ENCODE measurements around the gene CNOT9. TPM values are rescaled to one million over a fixed set of nuclear protein-coding genes. Genes with fewer than 3 reads are reported as not detected.
"Not testable (repeated sequence)": the region's sequence is repeated elsewhere in the genome, so short reads cannot be mapped to it uniquely, and the experiment has no call there.

The CNOT9 gene, protein sequence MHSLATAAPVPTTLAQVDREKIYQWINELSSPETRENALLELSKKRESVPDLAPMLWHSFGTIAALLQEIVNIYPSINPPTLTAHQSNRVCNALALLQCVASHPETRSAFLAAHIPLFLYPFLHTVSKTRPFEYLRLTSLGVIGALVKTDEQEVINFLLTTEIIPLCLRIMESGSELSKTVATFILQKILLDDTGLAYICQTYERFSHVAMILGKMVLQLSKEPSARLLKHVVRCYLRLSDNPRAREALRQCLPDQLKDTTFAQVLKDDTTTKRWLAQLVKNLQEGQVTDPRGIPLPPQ
- total RNA-seq, result 10 to 100 TPM; 14.6 to 36.7 (median 31.3) TPM

DNA sequence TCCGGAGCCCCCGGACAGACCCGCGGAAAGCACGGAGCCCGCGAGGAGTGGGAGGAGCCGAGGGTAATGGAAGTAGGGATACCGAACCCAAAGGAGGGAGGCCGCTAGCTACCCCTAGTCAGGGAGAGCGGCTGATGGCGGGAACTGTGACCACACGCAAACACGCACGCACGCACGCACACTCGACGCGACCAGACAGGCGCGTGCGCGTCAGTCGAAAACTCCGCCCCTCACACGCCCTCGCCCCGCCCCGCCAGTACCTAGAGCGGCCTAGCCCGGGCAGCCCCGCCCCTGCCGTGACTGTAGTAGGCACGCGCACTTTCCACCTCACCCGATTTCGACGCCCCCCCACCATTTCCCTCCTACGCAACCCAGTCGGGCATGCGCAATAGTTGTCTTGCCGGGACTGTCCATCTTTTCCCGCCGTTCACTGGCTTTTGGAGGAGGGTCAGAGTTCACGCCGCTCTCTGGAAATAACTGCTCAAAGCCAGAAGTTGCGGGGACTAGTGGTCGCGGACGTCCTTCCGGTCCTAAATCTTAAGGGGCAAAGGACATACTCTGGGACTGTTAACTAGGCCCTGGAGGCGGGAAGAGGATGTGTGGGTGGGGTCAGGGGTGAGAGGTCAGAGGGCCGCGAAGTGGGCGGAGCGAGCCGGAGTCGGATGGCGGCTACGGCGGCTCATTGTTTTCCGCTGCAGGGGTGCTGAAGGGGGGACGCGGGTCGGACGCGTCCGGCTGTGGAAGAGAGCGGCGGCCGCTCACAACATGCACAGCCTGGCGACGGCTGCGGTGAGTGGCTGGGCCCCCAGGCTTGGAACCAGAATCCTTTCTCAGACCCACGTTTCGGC lies at the start of gene CNOT9, which contains the start of gene USP37:
TSS of gene CNOT9 (plus strand) at position 650 of the 848 bp plus-strand sequence. CDS start at position 766, 116 bp downstream.
TSS of gene USP37 (minus strand) at position 162 of the 848 bp plus-strand sequence. CDS start 9,698 bp downstream, outside the sequence.
- intact Hi-C loops (cut with DNase I; ENCODE audit: low total_unique reads) (no loop called here), in situ Hi-C loops (cut with MboI; ENCODE audit: low pct_ligation_motif_present in 1 of 4, low pct_unique_long_range_greater_than_20kb in 1 of 4, low sequenced_read_pairs in 3 of 4) (no loop called here)
- WGBS, 2 donors (ENCODE audit: low coverage in 1 of 2), result 0% methylated on average over 51 of the region's 77 CpGs; no CpG with 5 or more reads in 1 of the 2 donors
- DNase-seq, result peak; percentile 100
- H3K4me1 ChIP-seq, result peaks cover 10 to 34% (median 32%) of the 10 kb centered on the region in 4 donors
- no peaks in the 10 kb centered on the region for H3K27me3 ChIP-seq
- H3K9me3 ChIP-seq, result no peaks in the 10 kb centered on the region
- TF ChIP-seq EP300 (IDR thresholded peaks at IDR 0.05; ENCODE audit: low read depth), result peak; percentile 65
- TF ChIP-seq, protein P1, sequence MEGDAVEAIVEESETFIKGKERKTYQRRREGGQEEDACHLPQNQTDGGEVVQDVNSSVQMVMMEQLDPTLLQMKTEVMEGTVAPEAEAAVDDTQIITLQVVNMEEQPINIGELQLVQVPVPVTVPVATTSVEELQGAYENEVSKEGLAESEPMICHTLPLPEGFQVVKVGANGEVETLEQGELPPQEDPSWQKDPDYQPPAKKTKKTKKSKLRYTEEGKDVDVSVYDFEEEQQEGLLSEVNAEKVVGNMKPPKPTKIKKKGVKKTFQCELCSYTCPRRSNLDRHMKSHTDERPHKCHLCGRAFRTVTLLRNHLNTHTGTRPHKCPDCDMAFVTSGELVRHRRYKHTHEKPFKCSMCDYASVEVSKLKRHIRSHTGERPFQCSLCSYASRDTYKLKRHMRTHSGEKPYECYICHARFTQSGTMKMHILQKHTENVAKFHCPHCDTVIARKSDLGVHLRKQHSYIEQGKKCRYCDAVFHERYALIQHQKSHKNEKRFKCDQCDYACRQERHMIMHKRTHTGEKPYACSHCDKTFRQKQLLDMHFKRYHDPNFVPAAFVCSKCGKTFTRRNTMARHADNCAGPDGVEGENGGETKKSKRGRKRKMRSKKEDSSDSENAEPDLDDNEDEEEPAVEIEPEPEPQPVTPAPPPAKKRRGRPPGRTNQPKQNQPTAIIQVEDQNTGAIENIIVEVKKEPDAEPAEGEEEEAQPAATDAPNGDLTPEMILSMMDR (IDR thresholded peaks at IDR 0.05), result peak in 2 of 5 experiments; percentile 33 to 36
- peak; percentile 83 to 86 (median 86) for TF ChIP-seq POLR2AphosphoS5 (IDR thresholded peaks at IDR 0.05)
- peak; percentile 69 for TF ChIP-seq POLR2A (IDR thresholded peaks at IDR 0.05)
- H3K36me3 ChIP-seq, result no peaks in the 10 kb centered on the region
- peak within 1 kb of the TSS; percentile 57 to 89 (median 82) for H3K4me3 ChIP-seq
- H3K27ac ChIP-seq, result peak within 1 kb of the TSS; percentile 90 to 98 (median 96)

DNA sequence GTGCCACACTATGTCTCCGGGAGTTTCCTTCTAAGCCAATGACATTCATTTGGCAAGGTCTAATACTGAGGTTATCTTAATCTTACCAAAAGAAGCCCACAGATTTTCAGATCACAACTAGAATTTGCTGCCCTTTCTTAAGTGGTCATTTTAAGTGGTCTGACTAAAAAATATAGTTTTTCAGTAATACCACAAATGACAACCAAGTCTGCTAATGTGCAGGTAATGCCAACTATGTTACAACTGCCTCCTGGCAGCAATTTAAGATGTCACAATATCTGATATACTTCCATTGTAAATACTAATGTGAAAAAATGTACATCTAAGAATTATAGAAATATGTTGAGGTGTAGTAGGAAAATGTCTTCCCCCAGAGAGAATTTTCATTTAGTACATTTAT lies 49.8 kb upstream of the CNOT9 start:
- Histone ChIP-seq H3K36me3 (peaks cover 0 to 5% (median 0%) of the 10 kb centered on the region in 4 donors), H3K27me3 (no peaks in the 10 kb centered on the region), H3K4me1 (no peaks in the 10 kb centered on the region), H3K9me3 (no peaks in the 10 kb centered on the region), H3K4me3 (no peak overlapping the region), H3K27ac (no peak overlapping the region)
- no peak for DNase-seq
- in situ Hi-C loops (cut with MboI; ENCODE audit: low pct_ligation_motif_present in 1 of 4, low pct_unique_long_range_greater_than_20kb in 1 of 4, low sequenced_read_pairs in 3 of 4) (no loop called here), intact Hi-C loops (cut with DNase I; ENCODE audit: low total_unique reads) (no loop called here)
- TF ChIP-seq POLR2A (IDR thresholded peaks at IDR 0.05) (no peak), EP300 (IDR thresholded peaks at IDR 0.05; ENCODE audit: low read depth) (no peak), POLR2AphosphoS5 (IDR thresholded peaks at IDR 0.05) (no peak)
- TF ChIP-seq, protein P1 (IDR thresholded peaks at IDR 0.05), result no peak
- 88 to 100% methylated on average over 1 of the region's 1 CpG for WGBS, 2 donors (ENCODE audit: low coverage in 1 of 2)

DNA sequence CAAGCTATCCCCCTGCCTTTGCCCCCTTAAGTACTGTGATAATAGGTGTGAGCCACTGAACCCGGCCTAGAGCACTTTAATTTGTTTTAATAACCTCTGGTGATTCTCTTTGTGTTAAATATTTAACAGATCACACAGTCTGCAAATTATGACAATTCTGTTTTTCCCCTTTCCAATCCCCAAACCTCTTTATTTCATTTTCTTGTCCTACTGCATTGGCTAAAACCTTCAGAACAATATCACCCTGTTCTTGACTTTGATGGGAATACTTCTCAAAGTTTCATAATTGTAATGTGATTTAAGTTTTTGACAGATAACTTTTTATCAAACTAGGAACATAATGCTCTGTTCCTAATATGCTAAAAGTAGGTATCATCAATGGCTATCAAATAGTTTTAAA lies 45.0 kb upstream of the CNOT9 start:
- H3K4me3 ChIP-seq, result no peak overlapping the region
- TF ChIP-seq POLR2A (IDR thresholded peaks at IDR 0.05), result no peak
- no peak for TF ChIP-seq POLR2AphosphoS5 (IDR thresholded peaks at IDR 0.05)
- TF ChIP-seq EP300 (IDR thresholded peaks at IDR 0.05; ENCODE audit: low read depth), result no peak
- TF ChIP-seq, protein P1 (IDR thresholded peaks at IDR 0.05), result no peak
- no peak for DNase-seq
- WGBS, 2 donors (ENCODE audit: low coverage in 1 of 2), result 83 to 88% methylated on average over 1 of the region's 1 CpG
- no peak overlapping the region for H3K27ac ChIP-seq
- in situ Hi-C loops (cut with MboI; ENCODE audit: low pct_ligation_motif_present in 1 of 4, low pct_unique_long_range_greater_than_20kb in 1 of 4, low sequenced_read_pairs in 3 of 4), result no loop called here
- H3K36me3 ChIP-seq, result peaks cover 0 to 35% (median 14%) of the 10 kb centered on the region in 4 donors
- H3K9me3 ChIP-seq, result no peaks in the 10 kb centered on the region
- no peaks in the 10 kb centered on the region for H3K27me3 ChIP-seq
- intact Hi-C loops (cut with DNase I; ENCODE audit: low total_unique reads), result no loop called here
- no peaks in the 10 kb centered on the region for H3K4me1 ChIP-seq

DNA sequence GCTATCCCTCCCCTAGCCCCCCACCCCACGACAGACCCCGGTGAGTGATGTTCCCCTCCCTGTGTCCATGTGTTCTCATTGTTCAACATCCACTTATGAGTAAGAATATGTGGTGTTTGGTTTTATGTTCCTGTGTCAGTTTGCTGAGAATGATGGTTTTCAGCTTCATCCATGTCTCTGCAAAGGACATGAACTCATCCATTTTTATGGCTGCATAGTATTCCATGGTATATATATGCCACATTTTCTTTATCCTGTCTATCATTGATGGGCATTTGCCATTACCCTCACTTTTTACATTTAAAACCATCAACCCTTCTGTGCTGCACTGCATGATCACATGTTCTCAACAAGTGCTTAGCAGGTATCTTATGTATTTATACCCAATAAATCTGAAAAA lies 40.2 kb upstream of the CNOT9 start:
- H3K27ac ChIP-seq; in situ Hi-C loops (cut with MboI; ENCODE audit: low pct_ligation_motif_present in 1 of 4, low pct_unique_long_range_greater_than_20kb in 1 of 4, low sequenced_read_pairs in 3 of 4); DNase-seq; H3K9me3 ChIP-seq; H3K27me3 ChIP-seq; H3K4me3 ChIP-seq; H3K4me1 ChIP-seq; intact Hi-C loops (cut with DNase I; ENCODE audit: low total_unique reads): not testable (repeated sequence)
- H3K36me3 ChIP-seq, result peaks cover 0 to 56% (median 23%) of the 10 kb centered on the region in 4 donors
- 91 to 100% methylated on average over 2 of the region's 2 CpGs for WGBS, 2 donors (ENCODE audit: low coverage in 1 of 2)

Measured in transverse colon (tissue), 4 donors.